HepG2 (cell line): ENCODE data around the gene CST4. TPM values are rescaled to one million over a fixed set of nuclear protein-coding genes. Genes with fewer than 3 reads are reported as not detected.

Experiments
- ASH2L ChIP-seq: fragments of 300-600, 200-600 bp; sonication (generic); IDR thresholded peaks from 2 replicates; pipeline ENCODE4 v1.7.0; 2017; ENCODE audit warnings: low read depth, mild to moderate bottlenecking, moderate library complexity, mixed read lengths, low read length; ENCODE audit not compliant: insufficient read length
- CREB1 ChIP-seq, 2 experiments: fragments of 450-650 bp in 1 of 2; IDR thresholded peaks; 2 replicates each; pipeline ENCODE4 v1.6.1; 2016 to 2017; ENCODE audit warnings: control low read depth in 1 of 2, mild to moderate bottlenecking in 1 of 2, missing compliant biosample characterization in 1 of 2, missing genetic modification characterization in 1 of 2
- EEA1 ChIP-seq: sonication (generic); formaldehyde crosslinking; IDR thresholded peaks from 2 replicates; pipeline ENCODE4 v1.5.1; 2020; ENCODE audit warnings: mild to moderate bottlenecking, missing genetic modification reagents, borderline replicate concordance
- ELF4 ChIP-seq: sonication (generic); formaldehyde crosslinking; IDR thresholded peaks from 2 replicates; pipeline ENCODE4 v1.5.0; 2020; ENCODE audit warnings: missing genetic modification reagents, mild to moderate bottlenecking, moderate library complexity, borderline replicate concordance
- GPN1 ChIP-seq: sonication (generic); formaldehyde crosslinking; IDR thresholded peaks from 2 replicates; pipeline ENCODE4 v1.5.1; 2020; ENCODE audit warnings: missing genetic modification reagents, borderline replicate concordance
- HOXA3 ChIP-seq: sonication (generic); formaldehyde crosslinking; IDR thresholded peaks from 2 replicates; pipeline ENCODE4 v1.5.0; 2020; ENCODE audit warnings: missing genetic modification reagents
- JARID2 ChIP-seq: sonication (generic); formaldehyde crosslinking; IDR thresholded peaks from 2 replicates; pipeline ENCODE4 v1.8.1; 2023; ENCODE audit warnings: missing genetic modification reagents, inconsistent platforms; ENCODE audit not compliant: insufficient replicate concordance
- MXD4 ChIP-seq: IDR thresholded peaks from 2 replicates; pipeline ENCODE4 v1.6.1; 2016; ENCODE audit warnings: mild to moderate bottlenecking, missing biosample characterization, missing genetic modification reagents
- NCOA2 ChIP-seq: sonication (generic); formaldehyde crosslinking; IDR thresholded peaks from 2 replicates; pipeline ENCODE4 v1.8.0; 2022; ENCODE audit warnings: inconsistent platforms
- NR1H2 ChIP-seq: sonication (generic); formaldehyde crosslinking; IDR thresholded peaks from 2 replicates; pipeline ENCODE4 v1.8.1; 2022; ENCODE audit warnings: low read depth, missing genetic modification reagents, borderline replicate concordance
- NR2F1 ChIP-seq, 2 experiments: fragments of 450-650 bp in 1 of 2; formaldehyde crosslinking in 1 of 2; IDR thresholded peaks; 2 replicates each; pipeline versions ENCODE4 v1.5.0 to v1.6.1; 2016 to 2020; ENCODE audit warnings: mild to moderate bottlenecking in 1 of 2, missing compliant biosample characterization in 1 of 2, missing genetic modification reagents in 1 of 2, moderate library complexity in 1 of 2
- PAWR ChIP-seq: sonication (generic); formaldehyde crosslinking; IDR thresholded peaks from 2 replicates; pipeline ENCODE4 v1.4.0; 2020; ENCODE audit warnings: missing genetic modification reagents, mild to moderate bottlenecking, borderline replicate concordance
- RARA ChIP-seq: IDR thresholded peaks from 2 replicates; pipeline ENCODE4 v1.6.1; 2016; ENCODE audit warnings: missing genetic modification reagents, missing compliant biosample characterization
- SETDB1 ChIP-seq: sonication (generic); formaldehyde crosslinking; IDR thresholded peaks from 2 replicates; pipeline ENCODE4 v1.5.1; 2020; ENCODE audit warnings: missing genetic modification reagents, mild to moderate bottlenecking, borderline replicate concordance
- SNAI1 ChIP-seq: sonication (generic); formaldehyde crosslinking; IDR thresholded peaks from 2 replicates; pipeline ENCODE4 v1.5.0; 2020; ENCODE audit warnings: mild to moderate bottlenecking, missing genetic modification reagents, borderline replicate concordance
- ZBTB20 ChIP-seq: sonication (generic); formaldehyde crosslinking; IDR thresholded peaks from 2 replicates; pipeline ENCODE4 v1.8.1; 2023; ENCODE audit warnings: missing genetic modification reagents, low read depth, mild to moderate bottlenecking, borderline replicate concordance
- ZMYM4 ChIP-seq: sonication (generic); formaldehyde crosslinking; IDR thresholded peaks from 2 replicates; pipeline ENCODE4 v1.8.1; 2023; ENCODE audit warnings: mild to moderate bottlenecking, missing genetic modification reagents
- ZNF33B ChIP-seq: sonication (generic); formaldehyde crosslinking; IDR thresholded peaks from 2 replicates; pipeline ENCODE4 v1.5.1; 2020; ENCODE audit warnings: mild to moderate bottlenecking, missing genetic modification reagents
- ZNF383 ChIP-seq: sonication (generic); formaldehyde crosslinking; IDR thresholded peaks from 2 replicates; pipeline ENCODE4 v1.4.0; 2020; ENCODE audit warnings: missing genetic modification reagents, mild to moderate bottlenecking, borderline replicate concordance
- ZNF547 ChIP-seq: sonication (generic); formaldehyde crosslinking; IDR thresholded peaks from 2 replicates; pipeline ENCODE4 v1.5.1; 2020; ENCODE audit warnings: mild to moderate bottlenecking, missing genetic modification reagents
- ZNF792 ChIP-seq: IDR thresholded peaks from 2 replicates; pipeline ENCODE4 v1.6.1; 2016
- polyA plus RNA-seq, 8 experiments: library from polyadenylated mRNA; depleted of rRNA in 3 of 8; stranded (reverse) in 7 of 8; unstranded in 1 of 8; fragments of >200 nt; fragmentation: Illumina TruSeq in 4 of 8; extraction: Trizol in 4 of 8; gene quantifications; 2 replicates each; pipeline versions ENCODE4 v1.2.1 to v1.2.3, GENCODE V29; 2011 to 2016; ENCODE audit warnings: low read depth in 4 of 8, missing spikeins in 1 of 8, mixed read lengths in 1 of 8; ENCODE audit not compliant: insufficient read depth in 1 of 8
- total RNA-seq, 5 experiments: library from RNA; depleted of rRNA; stranded (reverse); fragments of >200 nt; fragmentation: Illumina TruSeq; extraction: Trizol; gene quantifications; 2 replicates each; pipeline ENCODE4 v1.2.3, GENCODE V29; 2016; ENCODE audit warnings: low read depth in 1 of 5
- TF ChIP-seq, protein P1 (sequence below): sonication (generic); formaldehyde crosslinking; IDR thresholded peaks from 2 replicates; pipeline ENCODE4 v1.4.0; 2020; ENCODE audit warnings: mild to moderate bottlenecking, missing genetic modification reagents
- TF ChIP-seq, protein P2 (sequence below): sonication (generic); formaldehyde crosslinking; IDR thresholded peaks from 2 replicates; pipeline ENCODE4 v1.8.1; 2023; ENCODE audit warnings: mild to moderate bottlenecking, inconsistent platforms, moderate library complexity, missing genetic modification reagents, borderline replicate concordance
- TF ChIP-seq, protein P3 (sequence below): sonication (generic); formaldehyde crosslinking; IDR thresholded peaks from 2 replicates; pipeline ENCODE4 v1.9.0; 2021; ENCODE audit warnings: missing genetic modification reagents, borderline replicate concordance

Gene CST4
- total and polyA plus RNA-seq, 2 of the 13 experiments (the other 11 are each of a cell fraction or from before 2014, with no cell fraction given) = not detected

DNA sequence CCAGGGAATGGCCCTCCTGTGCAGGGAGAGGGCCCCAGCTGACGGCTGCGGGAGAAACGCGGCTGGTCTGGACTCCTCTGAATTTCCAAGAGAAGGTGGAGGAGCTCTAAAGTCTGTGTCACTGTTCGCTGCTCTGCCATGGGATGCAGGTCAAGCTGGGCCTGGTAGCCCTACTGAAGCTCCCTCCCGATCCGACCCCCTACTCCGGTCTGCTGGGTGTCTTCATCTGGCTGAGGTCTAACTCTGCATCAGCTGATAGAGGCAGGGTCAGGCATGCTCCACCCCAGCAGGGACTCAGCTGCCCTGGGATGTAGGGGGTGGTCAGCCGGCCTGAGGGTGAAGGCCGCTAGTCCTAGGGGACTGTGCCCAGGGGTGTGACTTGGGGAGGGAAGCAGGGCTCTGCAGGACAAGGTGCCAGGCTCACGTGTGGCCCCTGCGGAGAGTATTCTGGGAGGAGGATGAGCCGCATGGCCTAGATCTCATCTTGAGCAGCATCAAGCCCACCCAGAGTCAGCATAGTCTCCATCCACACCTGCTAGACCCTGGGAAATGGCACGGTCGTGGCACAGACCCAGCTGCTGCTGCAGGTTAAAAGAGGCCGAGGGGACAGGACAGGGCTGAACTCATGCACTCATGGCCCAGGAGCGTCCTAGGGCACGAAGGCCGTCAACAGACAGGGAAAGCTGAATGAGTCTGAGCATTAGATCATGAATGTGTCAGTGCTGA, 52.5 kb downstream of the CST4 start (continued):
- no peak for TF ChIP-seq ZNF383
- no peak; the same call in 1 of the 2 replicates for TF ChIP-seq HOXA3 (CRISPR knock-in tag)
- no peak for TF ChIP-seq PAWR (CRISPR knock-in tag)
- TF ChIP-seq ZBTB20 (CRISPR knock-in tag) = peak; percentile 19; the same call in 1 of the 2 replicates
- TF ChIP-seq ZMYM4 = 0 out of 2 replicates have a peak, but pooled peaks have one; percentile 33
- TF ChIP-seq, protein P1, sequence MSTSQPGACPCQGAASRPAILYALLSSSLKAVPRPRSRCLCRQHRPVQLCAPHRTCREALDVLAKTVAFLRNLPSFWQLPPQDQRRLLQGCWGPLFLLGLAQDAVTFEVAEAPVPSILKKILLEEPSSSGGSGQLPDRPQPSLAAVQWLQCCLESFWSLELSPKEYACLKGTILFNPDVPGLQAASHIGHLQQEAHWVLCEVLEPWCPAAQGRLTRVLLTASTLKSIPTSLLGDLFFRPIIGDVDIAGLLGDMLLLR = no peak
- no peak for TF ChIP-seq NR1H2 (CRISPR knock-in tag)
- TF ChIP-seq SETDB1 (CRISPR knock-in tag) = no peak
- TF ChIP-seq ZNF792 = no peak
- no peak for TF ChIP-seq RARA (CRISPR knock-in tag)
- 0 out of 2 replicates have a peak, but pooled peaks have one; percentile 15 for TF ChIP-seq ZNF547 (CRISPR knock-in tag)
- TF ChIP-seq NCOA2 (CRISPR knock-in tag) = no peak
- TF ChIP-seq NR2F1 (CRISPR knock-in tag; IDR thresholded peaks at IDR 0.05) = no peak
- TF ChIP-seq, protein P2, sequence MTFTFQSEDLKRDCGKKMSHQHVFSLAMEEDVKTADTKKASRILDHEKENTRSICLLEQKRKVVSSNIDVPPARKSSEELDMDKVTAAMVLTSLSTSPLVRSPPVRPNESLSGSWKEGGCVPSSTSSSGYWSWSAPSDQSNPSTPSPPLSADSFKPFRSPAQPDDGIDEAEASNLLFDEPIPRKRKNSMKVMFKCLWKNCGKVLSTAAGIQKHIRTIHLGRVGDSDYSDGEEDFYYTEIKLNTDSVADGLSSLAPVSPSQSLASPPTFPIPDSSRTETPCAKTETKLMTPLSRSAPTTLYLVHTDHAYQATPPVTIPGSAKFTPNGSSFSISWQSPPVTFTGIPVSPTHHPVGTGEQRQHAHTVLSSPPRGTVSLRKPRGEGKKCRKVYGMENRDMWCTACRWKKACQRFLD (CRISPR knock-in tag) = no peak
- TF ChIP-seq ELF4 (CRISPR knock-in tag) = no peak
- no peak for TF ChIP-seq SNAI1 (CRISPR knock-in tag)
- TF ChIP-seq MXD4 (CRISPR knock-in tag) = no peak
- TF ChIP-seq JARID2 (CRISPR knock-in tag) = no peak
- TF ChIP-seq ASH2L = no peak
- no peak for TF ChIP-seq CREB1 (IDR thresholded peaks at IDR 0.05)
- TF ChIP-seq CREB1 (CRISPR knock-in tag; IDR thresholded peaks at IDR 0.05) = no peak
- TF ChIP-seq EEA1 = 0 out of 2 replicates have a peak, but pooled peaks have one; percentile 49
- TF ChIP-seq ZNF33B (CRISPR knock-in tag) = no peak
- no peak for TF ChIP-seq GPN1 (CRISPR knock-in tag)
- TF ChIP-seq, protein P3, sequence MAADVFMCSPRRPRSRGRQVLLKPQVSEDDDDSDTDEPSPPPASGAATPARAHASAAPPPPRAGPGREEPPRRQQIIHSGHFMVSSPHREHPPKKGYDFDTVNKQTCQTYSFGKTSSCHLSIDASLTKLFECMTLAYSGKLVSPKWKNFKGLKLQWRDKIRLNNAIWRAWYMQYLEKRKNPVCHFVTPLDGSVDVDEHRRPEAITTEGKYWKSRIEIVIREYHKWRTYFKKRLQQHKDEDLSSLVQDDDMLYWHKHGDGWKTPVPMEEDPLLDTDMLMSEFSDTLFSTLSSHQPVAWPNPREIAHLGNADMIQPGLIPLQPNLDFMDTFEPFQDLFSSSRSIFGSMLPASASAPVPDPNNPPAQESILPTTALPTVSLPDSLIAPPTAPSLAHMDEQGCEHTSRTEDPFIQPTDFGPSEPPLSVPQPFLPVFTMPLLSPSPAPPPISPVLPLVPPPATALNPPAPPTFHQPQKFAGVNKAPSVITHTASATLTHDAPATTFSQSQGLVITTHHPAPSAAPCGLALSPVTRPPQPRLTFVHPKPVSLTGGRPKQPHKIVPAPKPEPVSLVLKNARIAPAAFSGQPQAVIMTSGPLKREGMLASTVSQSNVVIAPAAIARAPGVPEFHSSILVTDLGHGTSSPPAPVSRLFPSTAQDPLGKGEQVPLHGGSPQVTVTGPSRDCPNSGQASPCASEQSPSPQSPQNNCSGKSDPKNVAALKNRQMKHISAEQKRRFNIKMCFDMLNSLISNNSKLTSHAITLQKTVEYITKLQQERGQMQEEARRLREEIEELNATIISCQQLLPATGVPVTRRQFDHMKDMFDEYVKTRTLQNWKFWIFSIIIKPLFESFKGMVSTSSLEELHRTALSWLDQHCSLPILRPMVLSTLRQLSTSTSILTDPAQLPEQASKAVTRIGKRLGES = no peak
